NOMO-1 treated with DMSO at 0.1 percent for 48 hours (cell line): ENCODE results near the gene TBC1D26.
"Not testable (repeated sequence)": the region's sequence is repeated elsewhere in the genome, so short reads cannot be mapped to it uniquely, and the experiment has no call there.

ENCODE experiments used
- DNase-seq: peaks from one replicate; lab custom pipeline; 2025; ENCODE audit not compliant: unreplicated experiment; lab: John Stamatoyannopoulos, UW

TBC1D26 gene

DNA sequence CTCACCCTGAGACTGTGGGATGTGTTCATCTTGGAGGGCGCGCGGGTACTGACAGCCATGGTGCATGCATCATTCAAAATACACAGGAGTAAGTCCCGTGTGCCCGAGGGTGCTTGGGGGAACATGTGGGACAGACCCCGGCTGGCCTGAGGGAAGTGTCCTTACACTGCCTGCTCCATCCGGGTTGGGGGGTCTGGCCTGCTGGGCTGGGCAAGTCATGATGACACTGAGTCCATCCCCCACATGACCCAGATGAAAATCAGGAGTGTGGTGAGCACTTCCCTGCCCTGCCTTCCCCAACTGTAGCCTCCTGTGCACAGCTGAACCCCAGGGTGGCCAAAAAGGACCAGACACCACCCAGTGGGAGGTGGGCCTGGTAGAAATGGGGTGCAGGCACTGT, 10.8 kb downstream of the TBC1D26 start:
- no peak for DNase-seq

DNA sequence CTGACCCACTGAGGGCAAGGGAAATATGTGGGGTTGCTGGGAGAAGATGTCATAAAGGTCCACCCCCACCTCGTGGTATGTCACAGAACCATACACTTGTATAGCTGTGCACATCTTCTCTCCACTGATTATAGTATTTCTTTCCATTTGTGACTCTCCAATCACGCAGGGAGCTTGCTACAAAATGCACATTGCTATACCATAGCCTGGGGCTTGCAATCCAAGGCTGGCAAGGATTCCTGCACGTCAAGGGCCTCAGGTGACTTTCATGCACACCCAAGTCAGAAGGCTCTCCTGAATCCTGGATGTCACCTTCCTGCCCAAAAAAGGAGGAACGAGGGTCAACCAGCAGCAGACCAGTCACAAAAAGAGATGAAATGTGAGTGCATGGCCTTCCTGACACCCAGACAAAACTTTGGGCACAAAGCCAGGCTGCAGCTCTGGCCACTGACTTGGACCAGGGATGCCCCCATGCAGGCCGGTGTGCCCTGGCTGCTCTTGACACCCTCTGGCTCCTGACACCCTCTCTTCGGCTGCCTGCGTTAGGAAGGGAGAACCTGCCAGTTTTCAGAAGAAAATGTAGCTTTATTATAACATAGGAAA, 12.1 kb downstream of the TBC1D26 start:
- DNase-seq = no peak

DNA sequence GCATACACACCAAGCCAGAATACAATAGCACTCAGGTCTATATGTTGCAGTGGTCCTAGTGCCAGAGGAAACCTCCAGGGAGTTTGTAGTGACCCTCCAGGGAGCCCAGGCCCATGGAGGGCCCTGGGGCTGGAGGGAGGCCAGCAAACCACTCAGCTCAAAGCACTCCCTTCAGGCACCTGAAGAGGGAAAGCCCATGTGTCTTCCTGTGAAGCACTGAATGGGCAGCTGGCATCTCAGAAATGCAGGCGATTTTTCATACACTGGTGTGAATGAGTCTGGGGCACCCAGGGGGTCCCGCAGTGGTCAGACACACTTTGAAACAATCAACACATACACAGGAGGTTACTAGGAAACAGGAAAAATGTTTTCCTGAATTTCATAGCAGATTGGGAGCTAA, 12.8 kb downstream of the TBC1D26 start:
- no peak for DNase-seq

DNA sequence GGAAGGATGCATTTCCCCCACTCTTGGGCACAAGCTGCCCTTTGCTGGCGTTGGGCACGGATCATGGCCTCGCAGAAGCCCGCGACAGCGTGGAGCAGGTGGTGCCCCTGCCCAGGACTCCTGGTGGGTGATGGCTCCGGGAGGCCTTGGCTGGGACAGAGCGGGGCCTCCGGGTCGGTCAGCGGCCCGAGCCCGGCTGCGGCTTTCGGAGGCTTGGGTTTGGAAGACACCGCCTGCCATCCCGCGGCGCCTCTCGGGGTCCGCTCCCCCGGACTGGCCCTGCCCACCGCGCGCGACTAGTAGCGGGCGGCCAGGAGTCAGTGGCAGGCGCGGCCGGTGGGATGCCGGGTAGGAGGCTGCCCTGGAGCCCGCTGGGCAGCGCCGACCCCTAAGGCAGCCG, 17.3 kb downstream of the TBC1D26 start:
- not testable (repeated sequence) for DNase-seq

DNA sequence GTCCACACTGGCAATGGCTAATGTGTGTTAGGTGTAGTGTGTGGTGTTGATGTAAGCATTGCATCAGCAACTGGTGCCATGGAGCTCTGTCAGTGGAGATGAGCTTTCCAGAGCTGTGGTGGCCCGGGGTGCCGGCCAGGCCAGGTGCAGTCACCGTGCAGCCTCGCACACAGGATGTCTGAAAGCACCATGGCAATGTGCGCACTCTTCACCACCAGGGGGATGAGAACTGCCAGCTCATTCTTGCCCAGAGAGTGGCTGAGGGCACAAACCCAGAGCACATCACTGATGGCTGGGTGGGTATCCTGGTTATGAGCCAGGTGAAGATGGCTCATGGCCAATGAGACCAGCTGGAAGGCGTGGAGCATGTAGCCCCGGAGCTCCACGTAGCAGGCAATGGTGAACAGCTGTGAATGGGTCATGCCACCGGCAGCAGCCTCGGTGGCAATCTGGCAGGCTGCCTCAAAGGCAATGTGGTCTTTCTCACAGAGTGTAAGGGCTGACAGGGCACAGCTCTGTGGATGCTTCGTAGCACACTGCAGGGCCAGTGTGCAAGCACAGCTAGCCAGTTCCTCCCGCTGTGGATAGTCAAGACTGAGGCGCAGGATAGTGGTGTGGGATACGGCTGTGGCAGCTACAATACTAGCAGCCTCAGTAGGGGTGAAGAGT, 36.9 kb downstream of the TBC1D26 start:
- not testable (repeated sequence) for DNase-seq

DNA sequence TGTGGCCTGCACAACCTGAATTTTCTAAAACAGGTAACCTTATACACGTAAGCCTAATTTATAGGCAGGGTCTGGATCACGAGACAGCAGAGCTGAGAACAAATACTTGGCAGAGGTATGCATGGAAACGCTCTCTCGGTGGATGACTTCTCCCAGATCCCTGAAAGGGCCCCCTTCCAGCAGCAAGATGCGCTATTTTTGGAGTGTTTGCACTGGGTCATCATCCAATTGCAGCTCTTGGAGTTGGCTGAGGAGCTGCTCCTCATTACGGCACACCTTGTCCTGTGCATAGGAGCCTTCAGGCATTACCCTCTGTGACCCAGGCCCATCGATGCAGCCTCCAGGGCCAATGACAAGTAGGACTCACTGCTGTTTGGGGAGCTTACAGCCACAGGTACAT, 38.6 kb downstream of the TBC1D26 start:
- not testable (repeated sequence) for DNase-seq

DNA sequence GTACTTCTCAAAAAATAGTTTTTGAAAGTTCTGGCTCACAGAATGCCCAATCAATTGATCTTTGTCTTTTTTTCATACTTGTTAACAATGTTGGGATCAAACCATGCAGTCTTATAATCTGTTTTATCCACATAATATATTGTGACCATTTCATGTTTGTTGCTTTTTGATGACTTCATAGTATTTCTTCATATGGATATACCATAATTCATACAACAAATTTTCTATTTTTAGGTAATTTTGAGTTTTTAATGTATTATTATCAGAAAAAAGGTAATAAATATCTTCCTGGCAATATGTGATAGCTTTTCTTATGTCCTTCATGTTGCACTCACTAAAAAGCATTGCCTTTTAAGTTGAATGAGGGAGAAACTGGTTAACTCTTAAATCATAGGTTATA, 44.8 kb downstream of the TBC1D26 start:
- DNase-seq = no peak

DNA sequence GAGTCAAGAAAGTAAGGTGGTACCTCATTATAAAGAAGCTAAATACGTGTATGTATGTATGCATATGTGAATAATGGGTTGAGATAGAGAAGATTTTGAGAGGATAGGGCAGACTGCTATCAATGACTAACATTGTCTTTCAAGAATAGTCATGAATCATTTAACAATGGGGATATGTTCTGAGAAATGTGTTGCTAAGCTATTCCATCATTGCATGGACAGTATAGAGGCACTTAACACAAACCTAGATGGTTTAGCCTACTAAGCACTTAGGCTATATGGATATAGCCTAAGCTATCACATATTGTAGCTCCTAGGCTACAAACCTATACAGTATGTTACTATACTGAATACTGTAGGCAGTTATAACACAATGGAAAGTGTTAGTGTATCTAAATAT, 45.2 kb downstream of the TBC1D26 start:
- no peak for DNase-seq

DNA sequence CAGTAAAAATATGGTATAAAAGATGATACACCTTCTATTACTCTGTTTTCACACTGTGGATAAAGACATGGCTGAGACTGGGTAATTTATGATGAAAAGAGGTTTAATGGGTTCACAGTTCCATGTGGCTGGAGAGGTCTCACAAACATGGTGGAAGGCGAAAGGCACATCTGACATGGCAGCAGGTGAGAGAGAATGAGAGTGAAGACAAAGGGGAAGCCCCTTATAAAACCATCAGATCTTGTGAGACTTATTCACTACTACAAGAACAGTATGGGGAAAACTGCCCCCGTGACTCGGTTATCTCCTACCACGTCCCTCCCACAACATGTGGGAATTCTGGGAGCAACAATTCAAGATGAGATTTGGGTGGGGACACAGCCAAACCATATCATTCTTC, 45.6 kb downstream of the TBC1D26 start:
- no peak for DNase-seq

DNA sequence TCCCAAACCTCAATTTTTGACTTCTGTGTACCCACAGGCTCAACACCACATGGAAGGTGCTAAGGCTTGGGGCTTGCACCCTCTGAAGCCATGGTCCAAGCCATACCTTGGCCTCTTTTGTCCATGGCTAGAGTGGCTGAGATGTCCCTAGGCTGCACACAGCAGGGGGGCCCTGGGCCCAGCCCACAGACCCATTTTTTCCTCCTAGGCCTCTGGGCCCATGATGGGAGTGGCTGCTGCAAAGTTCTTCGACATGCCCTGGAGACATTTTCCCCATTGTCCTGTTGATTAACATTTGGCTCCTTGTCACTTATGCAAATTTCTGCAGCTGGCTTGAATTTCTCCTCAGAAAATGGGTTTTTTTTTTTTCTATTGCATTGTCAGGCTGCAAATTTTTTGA, 47.0 kb downstream of the TBC1D26 start:
- no peak for DNase-seq

DNA sequence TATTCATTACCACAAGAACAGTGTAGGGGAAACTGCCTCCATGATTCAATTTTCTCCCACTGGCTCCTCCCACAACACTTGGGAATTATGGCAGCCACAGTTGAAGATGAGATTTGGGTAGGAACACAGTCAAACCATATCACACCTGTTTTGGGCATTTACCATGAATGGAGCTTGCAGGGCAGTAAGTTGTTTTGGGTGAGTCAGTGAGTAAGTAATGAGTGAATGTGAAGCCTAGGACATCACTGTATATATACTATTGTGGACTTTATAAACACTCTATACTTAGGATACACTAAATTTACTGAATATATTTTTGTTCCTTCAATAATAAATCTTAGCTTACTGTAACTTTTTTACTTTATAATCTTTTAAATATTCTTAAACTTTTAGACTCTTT, 48.1 kb downstream of the TBC1D26 start:
- DNase-seq = no peak

DNA sequence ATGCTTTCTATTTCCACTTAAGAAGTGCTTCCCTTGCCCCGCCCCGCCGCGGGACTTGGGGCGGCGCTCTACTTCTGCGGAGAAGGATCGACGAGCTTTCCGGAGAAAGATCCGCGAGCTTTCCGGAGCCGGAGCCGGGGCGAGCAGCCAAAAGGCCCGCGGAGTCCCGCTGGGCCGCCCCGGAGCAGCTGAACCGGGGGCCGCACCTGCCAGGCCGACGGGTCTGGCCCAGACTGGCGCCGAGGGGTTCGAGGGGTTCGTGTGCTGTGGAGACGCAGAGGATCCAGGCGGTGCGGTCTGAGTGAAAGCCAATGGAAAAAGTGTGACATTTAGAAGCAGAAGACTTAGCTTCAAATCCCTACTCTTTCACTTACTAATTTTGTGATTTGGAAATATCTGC, 50.8 kb downstream of the TBC1D26 start:
- peak; percentile 23 for DNase-seq

DNA sequence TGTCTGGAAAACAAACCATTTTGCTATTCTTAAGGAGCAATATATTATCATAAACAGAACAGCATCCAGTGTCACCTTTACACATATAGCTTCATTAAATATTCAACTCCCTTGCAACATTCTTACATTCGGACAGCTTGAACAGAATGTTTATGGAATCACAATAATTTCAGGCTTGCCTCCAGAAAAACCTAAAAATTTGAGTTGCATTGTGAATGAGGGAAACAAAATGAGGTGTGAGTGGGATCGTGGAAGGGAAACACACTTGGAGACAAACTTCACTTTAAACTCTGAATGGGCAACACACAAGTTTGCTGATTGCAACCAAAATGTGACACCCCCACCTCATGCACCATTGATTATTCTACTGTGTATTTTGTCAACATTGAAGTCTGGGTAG, 51.4 kb downstream of the TBC1D26 start:
- no peak for DNase-seq

DNA sequence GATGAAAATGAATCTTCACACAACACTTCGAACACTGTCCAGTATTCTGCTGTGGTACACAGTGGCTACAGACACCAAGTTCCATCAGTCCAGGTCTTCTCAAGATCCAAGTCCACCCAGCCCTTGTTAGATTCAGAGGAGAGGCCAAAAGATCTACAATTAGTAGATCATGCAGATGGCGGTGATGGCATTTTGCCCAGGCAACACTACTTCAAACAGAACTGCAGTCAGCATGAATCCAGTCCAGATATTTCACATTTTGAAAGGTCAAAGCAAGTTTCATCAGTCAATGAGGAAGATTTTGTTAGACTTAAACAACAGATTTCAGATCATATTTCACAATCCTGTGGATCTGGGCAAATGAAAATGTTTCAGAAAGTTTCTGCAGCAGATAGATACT, 52.3 kb downstream of the TBC1D26 start:
- DNase-seq = not testable (repeated sequence)

DNA sequence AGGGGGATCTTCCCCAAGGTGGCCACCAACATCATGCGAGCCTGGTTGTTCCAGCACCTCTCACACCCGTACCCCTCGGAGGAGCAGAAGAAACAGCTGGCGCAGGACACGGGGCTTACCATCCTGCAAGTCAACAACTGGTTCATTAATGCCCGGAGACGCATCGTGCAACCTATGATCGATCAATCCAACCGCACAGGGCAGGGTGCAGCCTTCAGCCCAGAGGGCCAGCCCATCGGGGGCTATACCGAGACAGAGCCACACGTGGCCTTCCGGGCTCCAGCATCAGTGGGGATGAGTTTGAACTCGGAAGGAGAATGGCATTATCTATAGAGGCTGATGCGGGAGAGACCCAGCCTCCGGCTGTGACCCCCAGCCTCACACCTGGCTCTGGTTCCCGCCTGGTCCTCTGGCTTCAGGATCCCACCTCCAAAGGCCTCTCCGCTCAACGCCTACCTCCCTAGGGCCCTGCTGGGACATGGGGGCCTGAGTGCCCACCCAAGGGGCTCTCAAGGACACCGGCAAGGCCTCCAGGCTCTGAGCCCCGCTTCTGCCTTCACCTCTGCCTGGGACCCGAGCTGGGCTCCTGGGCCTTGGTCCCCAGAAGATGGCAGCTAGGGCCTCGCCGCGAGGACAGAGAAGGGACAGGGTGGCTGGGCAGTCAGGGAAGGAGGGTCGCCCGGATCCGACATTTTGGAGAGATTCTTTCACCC, 55.4 kb downstream of the TBC1D26 start:
- not testable (repeated sequence) for DNase-seq

DNA sequence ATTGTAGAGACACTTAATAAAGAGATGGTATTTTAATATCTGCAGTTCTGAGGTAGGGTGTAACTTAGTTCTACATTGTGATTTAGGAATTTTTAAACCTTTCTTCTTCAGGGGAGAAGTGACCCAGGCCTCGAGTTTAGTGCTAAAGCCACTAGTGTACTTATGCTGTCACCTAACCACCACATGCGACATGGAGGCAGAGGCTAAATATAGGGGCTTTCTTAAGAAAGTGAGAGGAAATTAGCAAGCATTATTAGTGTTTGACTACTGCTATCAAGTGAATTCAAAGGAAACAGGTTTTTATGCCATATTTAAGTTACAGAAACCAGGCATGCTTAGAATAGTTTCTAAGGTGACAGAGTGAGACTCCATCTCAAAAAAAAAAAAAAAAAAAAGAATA, 56.3 kb downstream of the TBC1D26 start:
- not testable (repeated sequence) for DNase-seq
